Caco-2 (cell line): ENCODE measurements around the gene FASN. TPM values are rescaled to one million over a fixed set of nuclear protein-coding genes. Genes with fewer than 3 reads are reported as not detected.
A peak's percentile ranks its signal among the peaks of the same experiment; 100 is the strongest.

Experiments used
- BruUV-seq: library from RNA; stranded (reverse); fragments of 400-500 nt; replicated peaks from 2 replicates; lab custom pipeline; 2021; lab: Mats Ljungman, UMichigan
- CTCF ChIA-PET: fragments of 300-600 bp; sonication (Branson Sonifier 250); formaldehyde crosslinking; loops from one replicate; lab custom pipeline; 2022; ENCODE audit warnings: antibody characterized with exemption; lab: Charles Lee
- POLR2A ChIA-PET: fragments of 300-600 bp; sonication (Branson Sonifier 250); formaldehyde crosslinking; loops from one replicate; lab custom pipeline; 2022; ENCODE audit warnings: antibody characterized with exemption; lab: Charles Lee
- DNase-seq, 2 experiments: peaks; one replicate each; pipeline versions ENCODE4 v3.0.0 to v3.0.0-alpha.2; 2020 to 2022
- H3K27me3 ChIP-seq: replicated peaks from 2 replicates; pipeline ENCODE4 v1.6.0; 2011; ENCODE audit warnings: low read length; ENCODE audit not compliant: control insufficient read depth, insufficient read depth
- H3K36me3 ChIP-seq: 2 replicates; pipeline ENCODE4 v1.5.1; 2011; ENCODE audit warnings: low read length; ENCODE audit not compliant: control insufficient read depth, insufficient read depth
- H3K4me1 ChIP-seq: fragments of 250-450 bp; sonication (Bioruptor Pico); 2 replicates; pipeline ENCODE4 v1.5.1; 2020; ENCODE audit warnings: mild to moderate bottlenecking
- H3K4me3 ChIP-seq: 2 replicates; pipeline ENCODE4 v1.5.1; 2011; ENCODE audit warnings: low read depth, mild to moderate bottlenecking, control low read depth, low read length
- H3K9me3 ChIP-seq: fragments of 250-450 bp; sonication (Bioruptor Pico); 2 replicates; pipeline ENCODE4 v1.5.1; 2020; ENCODE audit warnings: mild to moderate bottlenecking, moderate library complexity
- H3K27ac Mint-ChIP-seq: one replicate; pipeline ENCODE4 v1.8.0; 2022; ENCODE audit warnings: mixed read lengths; ENCODE audit not compliant: unreplicated experiment
- H3K27me3 Mint-ChIP-seq: one replicate; pipeline ENCODE4 v1.8.0; 2022; ENCODE audit warnings: mixed read lengths; ENCODE audit not compliant: insufficient read depth, unreplicated experiment
- H3K36me3 Mint-ChIP-seq: one replicate; pipeline ENCODE4 v1.8.0; 2022; ENCODE audit warnings: mild to moderate bottlenecking, mixed read lengths; ENCODE audit not compliant: insufficient read depth, unreplicated experiment
- H3K4me1 Mint-ChIP-seq: one replicate; pipeline ENCODE4 v1.8.0; 2022; ENCODE audit warnings: low read depth, mixed read lengths; ENCODE audit not compliant: unreplicated experiment
- H3K4me3 Mint-ChIP-seq: one replicate; pipeline ENCODE4 v1.8.0; 2022; ENCODE audit warnings: mild to moderate bottlenecking, moderate library complexity, mixed read lengths; ENCODE audit not compliant: unreplicated experiment
- H3K9me3 Mint-ChIP-seq: one replicate; pipeline ENCODE4 v1.8.0; 2022; ENCODE audit warnings: mixed read lengths; ENCODE audit not compliant: unreplicated experiment
- intact Hi-C: fragments of 100-400 bp; cut with micrococcal nuclease; formaldehyde crosslinking; loops from one replicate; pipeline ENCODE4 v1.10.0; 2022; ENCODE audit not compliant: unreplicated experiment
- total RNA-seq: library from RNA; stranded (reverse); gene quantifications from 2 replicates; pipeline ENCODE4 v1.2.3, GENCODE V29; 2022
- TF ChIP-seq, protein P1 (sequence below), 2 experiments: fragments of 200-600 bp in 1 of 2; IDR thresholded peaks; 1 replicate in 1 of 2; 2 replicates in 1 of 2; pipeline versions ENCODE4 v1.5.1 to v1.8.0; 2011 to 2022; ENCODE audit warnings: antibody characterized with exemption in 1 of 2, control low read depth in 1 of 2, inconsistent platforms in 1 of 2, low read depth in 1 of 2, low read length in 1 of 2, mild to moderate bottlenecking in 1 of 2, moderate library complexity in 1 of 2; ENCODE audit not compliant: insufficient read depth in 1 of 2, severe bottlenecking in 1 of 2, unreplicated experiment in 1 of 2

FASN gene
- total RNA-seq, 1 experiment from 2014 or later = 330 TPM

DNA sequence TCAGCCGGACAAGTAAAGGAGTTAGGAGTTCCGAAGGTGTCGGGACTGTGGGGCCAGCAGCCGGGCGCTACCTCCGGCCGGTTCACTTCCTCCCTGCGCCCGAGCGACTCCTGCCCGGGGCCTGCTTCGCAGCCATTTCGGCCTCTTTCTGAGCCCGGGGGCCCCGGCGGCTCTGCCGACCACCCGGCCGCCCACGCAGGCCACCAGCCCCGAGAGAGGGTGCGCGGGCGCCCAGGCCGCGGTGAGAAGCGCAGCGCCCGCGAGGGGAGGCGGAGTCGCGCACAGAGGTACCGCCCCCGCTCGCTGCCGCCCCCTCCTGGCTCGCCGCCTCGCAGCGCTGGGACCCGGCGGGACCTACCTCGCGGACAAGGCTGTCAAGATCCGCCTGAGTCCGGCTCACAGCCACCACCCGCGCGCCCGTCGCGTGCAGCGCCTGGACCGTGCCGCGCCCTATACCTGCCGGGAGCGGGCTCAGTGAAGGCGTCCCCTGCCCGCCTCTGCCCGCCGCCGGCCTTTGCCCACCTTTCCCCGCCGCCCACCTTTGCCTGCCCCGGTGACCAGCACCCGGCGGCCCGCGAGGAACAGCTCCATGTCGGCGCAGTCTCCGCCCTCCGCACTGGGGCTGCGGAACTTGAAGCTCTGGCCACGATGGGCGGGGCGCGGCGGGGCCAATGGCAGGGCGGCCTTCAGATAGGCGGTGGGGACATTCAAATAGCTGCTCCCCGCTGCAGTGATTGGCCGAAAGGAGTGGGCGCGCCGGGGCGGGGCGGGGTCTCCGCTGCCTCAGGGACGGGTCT, 60.7 kb downstream of the FASN start, which contains the start of gene DCXR:
Gene DCXR, minus strand, starts transcription at position 606 of the 797 bp plus-strand sequence. Its CDS starts 15 bp downstream, at position 591.
- H3K4me1 Mint-ChIP-seq = peaks cover 5% of the 10 kb centered on the region
- H3K4me3 Mint-ChIP-seq = peak within 1 kb of the TSS; percentile 86
- POLR2A ChIA-PET = interaction anchor here (0.5 to 1.6 kb wide), 22 partner anchors 13 to 523 kb away, joined by 3 to 51 read pairs (median 4); partner anchors contain the start of genes CENPX, FASN, LRRC45 and NOTUM
- TF ChIP-seq, protein P1, sequence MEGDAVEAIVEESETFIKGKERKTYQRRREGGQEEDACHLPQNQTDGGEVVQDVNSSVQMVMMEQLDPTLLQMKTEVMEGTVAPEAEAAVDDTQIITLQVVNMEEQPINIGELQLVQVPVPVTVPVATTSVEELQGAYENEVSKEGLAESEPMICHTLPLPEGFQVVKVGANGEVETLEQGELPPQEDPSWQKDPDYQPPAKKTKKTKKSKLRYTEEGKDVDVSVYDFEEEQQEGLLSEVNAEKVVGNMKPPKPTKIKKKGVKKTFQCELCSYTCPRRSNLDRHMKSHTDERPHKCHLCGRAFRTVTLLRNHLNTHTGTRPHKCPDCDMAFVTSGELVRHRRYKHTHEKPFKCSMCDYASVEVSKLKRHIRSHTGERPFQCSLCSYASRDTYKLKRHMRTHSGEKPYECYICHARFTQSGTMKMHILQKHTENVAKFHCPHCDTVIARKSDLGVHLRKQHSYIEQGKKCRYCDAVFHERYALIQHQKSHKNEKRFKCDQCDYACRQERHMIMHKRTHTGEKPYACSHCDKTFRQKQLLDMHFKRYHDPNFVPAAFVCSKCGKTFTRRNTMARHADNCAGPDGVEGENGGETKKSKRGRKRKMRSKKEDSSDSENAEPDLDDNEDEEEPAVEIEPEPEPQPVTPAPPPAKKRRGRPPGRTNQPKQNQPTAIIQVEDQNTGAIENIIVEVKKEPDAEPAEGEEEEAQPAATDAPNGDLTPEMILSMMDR (IDR thresholded peaks at IDR 0.05; ENCODE audit: insufficient read depth in 1 of 2, low read depth in 1 of 2, low read length in 1 of 2, severe bottlenecking in 1 of 2, unreplicated experiment in 1 of 2) = peak; percentile 80 to 87
- H3K9me3 Mint-ChIP-seq = peaks cover 9% of the 10 kb centered on the region
- H3K36me3 Mint-ChIP-seq = peaks cover 19% of the 10 kb centered on the region
- BruUV-seq = no TSS peak
- peak within 1 kb of the TSS; percentile 91 for H3K27ac Mint-ChIP-seq
- CTCF ChIA-PET = interaction anchor here (0.6 to 2.4 kb wide), 22 partner anchors 15 to 230 kb away, joined by 3 to 42 read pairs (median 4); partner anchors contain the start of genes ALYREF, CENPX, FASN and GPS1
- DNase-seq = peak; percentile 98 to 99
- H3K27me3 ChIP-seq = no peaks in the 10 kb centered on the region
- H3K9me3 ChIP-seq = no peaks in the 10 kb centered on the region
- H3K36me3 ChIP-seq = no peaks in the 10 kb centered on the region; the same call in 1 of the 2 replicates
- H3K4me1 ChIP-seq = peaks cover 21% of the 10 kb centered on the region
- intact Hi-C loops = loop anchor here (1.0 to 2.0 kb wide), 2 partner anchors 14 to 62 kb away; partner anchors contain the start of genes FASN, GPS1 and RFNG
- H3K27me3 Mint-ChIP-seq = no peaks in the 10 kb centered on the region
- peak within 1 kb of the TSS; percentile 79 for H3K4me3 ChIP-seq

DNA sequence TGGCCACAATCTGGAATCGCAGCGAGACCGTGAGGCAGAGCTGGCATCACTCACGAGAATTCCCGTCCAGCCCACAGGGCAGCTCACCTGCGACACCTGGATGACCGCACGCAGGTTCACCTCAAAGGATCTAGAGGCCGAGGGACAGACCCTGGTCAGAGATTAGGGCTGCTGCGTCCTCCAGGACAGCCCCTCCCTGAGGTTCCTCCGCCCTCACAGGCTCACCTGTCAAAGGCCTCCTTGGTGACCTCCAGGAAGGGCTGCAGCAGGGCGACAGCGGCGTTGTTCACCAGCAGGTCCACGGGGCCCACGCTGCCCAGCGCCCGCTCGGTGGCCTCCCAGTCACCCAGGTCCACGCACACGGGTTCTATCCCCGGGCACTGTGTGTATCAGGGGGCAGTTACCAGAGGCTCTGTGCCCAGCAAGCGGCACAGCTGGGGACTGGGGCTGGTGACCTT, 61.4 kb downstream of the FASN start:
- peaks cover 24% of the 10 kb centered on the region for H3K4me1 ChIP-seq
- CTCF ChIA-PET = interaction anchor here (1.0 to 2.4 kb wide), 4 partner anchors 14 to 108 kb away, joined by 3 to 42 read pairs (median 13); partner anchors contain the start of genes CENPX, FASN, GPS1 and LRRC45
- intact Hi-C loops = loop anchor here (1.0 to 2.0 kb wide), 2 partner anchors 15 to 62 kb away; partner anchors contain the start of genes FASN, GPS1 and RFNG

More for the DNA sequence above, 61.4 kb downstream of the FASN start:
- POLR2A ChIA-PET = interaction anchor here (1.4 kb wide), 1 partner anchor 14 kb away, joined by 16 read pairs; no protein-coding TSS in a partner anchor
- no TSS peak for BruUV-seq
- Histone ChIP-seq H3K27me3 (no peaks in the 10 kb centered on the region), H3K36me3 (no peaks in the 10 kb centered on the region; the same call in 1 of the 2 replicates), H3K9me3 (no peaks in the 10 kb centered on the region), H3K4me3 (peak overlapping the region; percentile 79)
- Mint-ChIP-seq H3K4me3 (peak overlapping the region; percentile 86), H3K27me3 (no peaks in the 10 kb centered on the region), H3K27ac (peak overlapping the region; percentile 55), H3K9me3 (peaks cover 6% of the 10 kb centered on the region), H3K36me3 (peaks cover 19% of the 10 kb centered on the region), H3K4me1 (peaks cover 5% of the 10 kb centered on the region)
- DNase-seq = peak in 1 of 2 experiments; percentile 41
- TF ChIP-seq, protein P1 (IDR thresholded peaks at IDR 0.05; ENCODE audit: insufficient read depth in 1 of 2, low read depth in 1 of 2, low read length in 1 of 2, severe bottlenecking in 1 of 2, unreplicated experiment in 1 of 2) = no peak
